ENCODE results near the gene SESN1.

SESN1 gene

DNA sequence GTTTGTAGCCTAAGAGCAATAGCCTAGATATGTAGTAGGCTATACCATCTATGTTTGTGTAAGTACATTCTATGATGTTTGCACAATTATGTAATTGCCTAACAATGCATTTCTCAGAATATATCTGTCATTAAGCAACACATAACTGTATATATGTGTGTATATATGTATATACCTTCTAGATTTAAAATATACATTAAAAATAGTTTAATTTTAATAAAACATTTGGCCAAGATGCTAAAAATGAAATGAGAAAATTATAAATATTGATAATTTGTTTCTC lies 20.6 kb downstream of the SESN1 start:
- no peak for ATAC-seq (ENCODE audit: low read depth)
- Histone ChIP-seq H3K4me3 (ENCODE audit: severe bottlenecking) (no peak overlapping the region), H3K27ac (ENCODE audit: poor library complexity, severe bottlenecking) (no peak overlapping the region), H3K4me1 (ENCODE audit: insufficient read depth, poor library complexity, severe bottlenecking) (peaks cover 2% of the 10 kb centered on the region), H3K36me3 (ENCODE audit: low read depth) (no peaks in the 10 kb centered on the region), H3K9me3 (ENCODE audit: severe bottlenecking) (no peaks in the 10 kb centered on the region), H3K27me3 (ENCODE audit: insufficient read depth, poor library complexity, severe bottlenecking) (no peaks in the 10 kb centered on the region)
- DNase-seq (ENCODE audit: low spot score) = no peak
- TF ChIP-seq, protein P1, sequence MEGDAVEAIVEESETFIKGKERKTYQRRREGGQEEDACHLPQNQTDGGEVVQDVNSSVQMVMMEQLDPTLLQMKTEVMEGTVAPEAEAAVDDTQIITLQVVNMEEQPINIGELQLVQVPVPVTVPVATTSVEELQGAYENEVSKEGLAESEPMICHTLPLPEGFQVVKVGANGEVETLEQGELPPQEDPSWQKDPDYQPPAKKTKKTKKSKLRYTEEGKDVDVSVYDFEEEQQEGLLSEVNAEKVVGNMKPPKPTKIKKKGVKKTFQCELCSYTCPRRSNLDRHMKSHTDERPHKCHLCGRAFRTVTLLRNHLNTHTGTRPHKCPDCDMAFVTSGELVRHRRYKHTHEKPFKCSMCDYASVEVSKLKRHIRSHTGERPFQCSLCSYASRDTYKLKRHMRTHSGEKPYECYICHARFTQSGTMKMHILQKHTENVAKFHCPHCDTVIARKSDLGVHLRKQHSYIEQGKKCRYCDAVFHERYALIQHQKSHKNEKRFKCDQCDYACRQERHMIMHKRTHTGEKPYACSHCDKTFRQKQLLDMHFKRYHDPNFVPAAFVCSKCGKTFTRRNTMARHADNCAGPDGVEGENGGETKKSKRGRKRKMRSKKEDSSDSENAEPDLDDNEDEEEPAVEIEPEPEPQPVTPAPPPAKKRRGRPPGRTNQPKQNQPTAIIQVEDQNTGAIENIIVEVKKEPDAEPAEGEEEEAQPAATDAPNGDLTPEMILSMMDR (IDR thresholded peaks at IDR 0.05; ENCODE audit: poor library complexity, severe bottlenecking) = no peak

DNA sequence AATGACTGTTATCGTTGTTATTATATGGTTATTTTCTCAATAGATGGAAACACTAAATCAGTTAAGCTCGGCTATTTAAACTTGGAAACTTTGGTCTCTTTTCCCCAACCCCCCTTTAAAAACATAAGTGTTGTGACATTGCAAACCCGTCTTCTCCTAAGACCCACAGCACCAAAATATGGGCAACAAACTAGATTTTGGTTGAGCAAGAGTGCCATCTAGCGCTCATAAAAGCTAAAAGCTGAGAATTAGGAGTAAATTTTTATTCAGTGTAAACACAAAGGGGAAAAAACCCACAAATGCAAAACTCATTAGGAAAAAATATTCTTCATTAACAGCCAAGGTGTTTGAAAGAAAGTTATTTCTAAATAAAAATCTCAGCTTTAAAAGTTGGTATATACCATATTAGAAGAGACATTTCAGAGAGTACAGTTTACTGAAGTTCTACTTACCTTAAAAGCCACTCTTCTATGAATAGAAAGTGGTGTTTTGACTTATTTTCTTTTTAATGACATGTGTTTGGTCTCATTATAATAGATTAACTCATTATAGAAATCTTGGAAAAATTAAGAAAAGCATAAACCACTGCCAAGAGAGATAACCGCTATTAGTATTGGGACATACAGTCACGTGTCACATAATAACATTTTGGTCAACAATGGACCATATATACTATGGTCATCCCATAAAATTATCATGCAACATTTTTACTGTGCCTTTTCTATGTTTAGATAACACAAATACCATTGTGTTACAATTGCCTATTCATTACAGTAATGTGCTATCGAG lies 21.1 kb downstream of the SESN1 start:
- Histone ChIP-seq H3K4me1 (ENCODE audit: insufficient read depth, poor library complexity, severe bottlenecking) (peaks cover 2% of the 10 kb centered on the region), H3K27me3 (ENCODE audit: insufficient read depth, poor library complexity, severe bottlenecking) (no peaks in the 10 kb centered on the region), H3K36me3 (ENCODE audit: low read depth) (no peaks in the 10 kb centered on the region), H3K27ac (ENCODE audit: poor library complexity, severe bottlenecking) (no peak overlapping the region), H3K9me3 (ENCODE audit: severe bottlenecking) (no peaks in the 10 kb centered on the region), H3K4me3 (ENCODE audit: severe bottlenecking) (no peak overlapping the region)
- TF ChIP-seq, protein P1 (IDR thresholded peaks at IDR 0.05; ENCODE audit: poor library complexity, severe bottlenecking) = peak; percentile 86
- DNase-seq (ENCODE audit: low spot score) = no peak
- no peak for ATAC-seq (ENCODE audit: low read depth)

DNA sequence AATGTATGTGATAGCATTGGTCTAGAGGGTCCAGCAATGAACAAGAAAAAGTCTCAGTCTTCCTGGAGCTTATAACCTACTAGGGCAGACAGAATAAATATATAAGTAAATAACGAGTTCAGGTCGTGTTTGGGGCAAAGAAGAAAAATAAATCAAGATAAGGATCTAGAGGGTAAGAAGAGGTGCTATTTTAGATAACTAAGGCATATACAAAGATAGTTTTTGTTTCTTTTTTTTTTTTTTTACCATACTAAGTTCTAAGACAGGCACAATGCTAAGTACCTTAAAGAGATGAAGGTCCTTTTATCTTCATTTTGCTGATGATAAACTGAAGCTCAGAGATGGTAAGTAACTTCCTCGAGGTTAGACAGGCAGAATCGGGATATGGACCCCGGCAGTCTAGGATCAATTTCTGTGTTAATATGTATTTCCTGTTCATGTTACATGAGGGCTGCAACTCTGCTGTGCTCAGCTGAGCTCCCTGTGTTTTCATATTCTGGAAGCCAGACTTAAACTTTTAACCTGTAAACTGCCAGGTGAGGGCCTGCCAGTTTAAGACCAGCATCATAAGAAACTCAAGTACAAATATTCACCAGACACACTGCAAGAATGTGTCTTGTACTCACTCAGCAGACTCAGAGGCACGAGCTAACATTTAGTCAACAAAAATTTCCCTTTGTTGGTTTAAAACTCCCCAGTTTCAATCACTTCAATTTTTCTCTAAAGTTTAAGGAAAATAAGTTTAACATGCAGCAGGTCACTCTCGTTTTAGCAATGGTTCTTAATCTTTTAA lies 23.3 kb downstream of the SESN1 start:
- ATAC-seq (ENCODE audit: low read depth) (no peak), DNase-seq (ENCODE audit: low spot score) (no peak)
- no peak overlapping the region for H3K4me3 ChIP-seq (ENCODE audit: severe bottlenecking)
- TF ChIP-seq, protein P1 (IDR thresholded peaks at IDR 0.05; ENCODE audit: poor library complexity, severe bottlenecking) = no peak
- no peak overlapping the region for H3K27ac ChIP-seq (ENCODE audit: poor library complexity, severe bottlenecking)
- H3K4me1 ChIP-seq (ENCODE audit: insufficient read depth, poor library complexity, severe bottlenecking) = peaks cover 2% of the 10 kb centered on the region
- H3K36me3 ChIP-seq (ENCODE audit: low read depth) = no peaks in the 10 kb centered on the region
- H3K9me3 ChIP-seq (ENCODE audit: severe bottlenecking) = no peaks in the 10 kb centered on the region
- no peaks in the 10 kb centered on the region for H3K27me3 ChIP-seq (ENCODE audit: insufficient read depth, poor library complexity, severe bottlenecking)

DNA sequence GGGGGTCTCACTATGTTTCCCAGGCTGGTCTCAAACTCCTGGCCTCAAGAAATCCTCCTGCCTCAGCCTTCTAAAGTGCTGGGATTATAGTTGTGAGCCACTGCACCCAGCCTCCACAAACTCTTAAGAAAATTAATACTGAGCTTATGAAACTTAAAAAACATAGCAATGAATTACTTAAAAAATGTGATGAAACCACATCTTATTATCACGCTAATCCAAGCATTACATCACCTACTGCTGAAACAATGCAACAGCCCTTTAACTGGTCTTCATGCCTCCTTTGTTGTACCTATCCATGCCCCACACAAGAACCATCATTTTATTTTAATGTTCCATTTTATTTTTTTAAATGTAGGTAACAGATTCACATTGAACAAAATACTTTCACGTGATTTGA lies 24.9 kb downstream of the SESN1 start:
- TF ChIP-seq, protein P1 (IDR thresholded peaks at IDR 0.05; ENCODE audit: poor library complexity, severe bottlenecking) = no peak
- H3K36me3 ChIP-seq (ENCODE audit: low read depth) = no peaks in the 10 kb centered on the region
- no peak for ATAC-seq (ENCODE audit: low read depth)
- DNase-seq (ENCODE audit: low spot score) = no peak
- no peaks in the 10 kb centered on the region for H3K27me3 ChIP-seq (ENCODE audit: insufficient read depth, poor library complexity, severe bottlenecking)
- no peak overlapping the region for H3K4me3 ChIP-seq (ENCODE audit: severe bottlenecking)
- H3K4me1 ChIP-seq (ENCODE audit: insufficient read depth, poor library complexity, severe bottlenecking) = peaks cover 2% of the 10 kb centered on the region
- no peaks in the 10 kb centered on the region for H3K9me3 ChIP-seq (ENCODE audit: severe bottlenecking)
- H3K27ac ChIP-seq (ENCODE audit: poor library complexity, severe bottlenecking) = no peak overlapping the region

Measured in RWPE2 (cell line).